Measurements from ENCODE around the gene CIZ1.

The CIZ1 gene

DNA sequence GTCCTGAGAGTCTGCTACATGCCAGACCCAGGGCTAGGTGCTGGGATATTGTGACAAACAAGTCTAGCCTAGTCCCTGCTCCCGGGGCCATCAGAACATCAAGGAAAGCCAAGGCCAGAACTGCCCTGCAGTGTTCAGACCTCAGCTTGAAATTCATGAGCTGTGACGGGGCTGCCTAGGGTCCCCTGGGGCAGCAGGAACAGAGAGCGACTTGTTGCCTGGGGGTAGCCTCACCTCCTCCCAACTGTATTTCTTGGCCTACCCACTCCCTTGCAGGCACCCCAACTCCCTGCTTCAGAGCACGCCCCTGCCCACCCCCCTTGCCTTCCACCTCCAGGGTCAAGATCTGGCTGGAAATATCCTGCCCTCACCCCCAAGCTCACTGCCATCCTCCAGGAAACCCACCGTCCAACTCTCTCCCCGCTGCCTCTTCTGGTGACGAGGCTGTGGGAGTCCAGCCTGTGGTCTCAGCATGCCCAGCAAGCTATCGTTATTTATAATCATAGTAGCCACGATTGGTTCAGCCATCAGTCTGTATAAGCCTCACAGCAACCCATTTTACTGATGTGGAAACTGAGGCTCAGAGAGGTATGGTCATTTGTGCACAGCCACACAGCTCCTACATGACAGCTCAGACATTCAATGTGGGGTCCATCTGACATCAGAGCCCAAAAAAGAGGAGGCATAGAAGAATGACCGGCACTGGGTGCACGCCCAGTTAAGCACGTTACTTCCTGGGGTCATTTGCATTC is 22.6 kb upstream of the CIZ1 start:
- no peak for DNase-seq

DNA sequence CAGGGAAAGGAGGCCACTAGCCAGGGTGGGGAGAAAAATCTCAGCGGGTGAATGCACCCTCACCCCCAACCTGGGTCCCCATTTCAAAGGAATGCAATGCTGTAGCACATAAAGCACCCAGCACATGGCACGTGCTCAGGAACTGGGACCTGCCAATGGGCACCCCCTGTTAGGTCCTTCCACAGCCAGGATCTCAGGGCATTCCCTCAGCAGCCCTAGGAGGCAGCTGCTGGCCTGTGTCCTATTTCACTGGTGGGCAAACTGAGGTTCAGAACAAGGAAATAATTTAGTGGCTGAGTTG is 20.6 kb upstream of the CIZ1 start:
- no peak for DNase-seq

DNA sequence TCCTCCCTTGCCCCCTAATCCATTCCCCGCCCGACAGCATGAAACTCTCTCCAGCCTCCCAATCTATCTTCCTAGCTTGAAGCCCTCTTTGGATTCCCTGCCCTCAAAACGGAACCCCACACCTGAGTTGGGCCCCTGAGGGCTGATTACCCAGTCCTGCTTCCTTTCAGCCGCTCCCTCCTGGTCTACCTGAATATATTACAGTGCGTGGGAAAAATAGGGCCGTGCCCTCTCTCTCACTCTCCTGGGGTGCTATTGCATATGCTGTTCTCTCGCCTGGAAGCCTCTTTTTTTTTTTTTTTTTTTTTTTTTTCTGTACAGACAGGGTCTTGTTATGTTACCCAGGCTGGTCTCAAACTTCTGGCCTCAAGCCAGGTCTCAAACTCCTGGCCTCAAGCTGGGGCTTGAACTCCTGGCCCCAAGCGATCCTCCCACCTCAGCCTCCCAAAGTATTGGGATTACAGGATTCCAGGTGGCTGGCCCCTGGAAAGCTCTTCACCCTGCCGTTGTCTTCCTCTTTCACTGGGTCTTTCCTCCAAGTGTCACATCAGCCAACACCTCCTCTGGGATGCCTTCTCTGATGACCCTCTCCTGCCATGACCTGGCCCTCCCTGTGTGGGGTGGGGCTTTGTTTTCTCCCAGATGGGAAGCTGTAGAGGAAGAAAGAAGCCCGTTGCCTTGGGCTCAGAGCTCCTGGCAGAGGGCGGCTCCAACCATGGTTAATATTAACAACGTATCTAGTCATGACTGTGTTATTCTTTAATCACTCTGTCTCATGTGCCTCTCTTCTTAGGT is 20.0 kb upstream of the CIZ1 start:
- DNase-seq = no peak

DNA sequence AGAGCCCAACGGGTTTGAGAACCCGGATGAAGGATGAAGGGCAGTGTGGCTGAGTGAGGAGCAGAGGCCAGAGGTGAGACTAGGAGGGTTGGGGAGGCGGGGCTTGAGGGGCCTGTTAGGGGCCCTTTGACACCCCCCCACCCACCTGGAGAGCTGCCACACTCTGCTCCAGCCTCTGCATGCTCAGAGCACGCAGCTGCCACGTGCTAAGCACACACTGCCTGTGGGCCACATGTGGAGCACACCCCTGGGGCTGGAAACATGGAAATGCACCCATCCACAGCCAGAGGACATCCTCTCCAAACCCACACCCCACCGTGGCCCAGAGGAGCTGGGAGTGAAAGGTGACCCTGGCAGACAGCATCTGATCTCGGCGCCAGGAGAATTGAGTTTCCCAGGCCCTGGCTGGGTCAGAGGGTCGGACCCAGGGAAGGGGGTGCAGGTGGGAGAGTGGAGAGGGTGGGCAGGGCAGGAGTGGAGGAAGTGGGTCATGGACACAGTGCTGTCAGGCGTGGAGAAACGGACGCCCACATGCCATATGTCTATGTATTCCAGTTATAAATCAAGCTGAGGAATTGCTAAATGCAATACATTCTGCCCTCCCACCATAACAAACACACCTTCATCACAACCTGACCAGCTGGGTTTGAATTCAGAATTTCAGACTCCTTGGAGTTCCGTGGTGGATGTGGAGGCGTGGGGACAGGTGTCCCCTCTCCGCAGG is 17.7 kb upstream of the CIZ1 start:
- no peak for DNase-seq

DNA sequence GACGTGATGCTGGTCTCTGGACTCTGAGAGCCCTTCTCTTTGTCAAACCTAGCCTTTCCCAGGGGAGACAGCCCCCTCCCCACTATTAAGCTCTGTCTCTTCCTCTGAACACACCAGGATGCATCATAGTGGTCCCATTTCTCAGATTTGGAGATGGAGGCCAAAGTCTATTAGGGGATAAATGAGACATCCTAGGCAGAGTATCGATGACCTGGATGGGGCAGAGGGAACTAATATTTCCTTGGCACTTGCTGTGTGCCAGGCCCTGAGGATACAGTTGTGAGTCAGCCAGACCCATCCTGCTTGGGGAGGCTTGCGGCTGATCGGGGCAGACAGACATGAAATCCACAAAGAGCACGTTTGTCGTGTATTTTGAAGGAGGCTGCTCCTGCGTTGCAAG is 17.0 kb upstream of the CIZ1 start:
- no peak for DNase-seq

DNA sequence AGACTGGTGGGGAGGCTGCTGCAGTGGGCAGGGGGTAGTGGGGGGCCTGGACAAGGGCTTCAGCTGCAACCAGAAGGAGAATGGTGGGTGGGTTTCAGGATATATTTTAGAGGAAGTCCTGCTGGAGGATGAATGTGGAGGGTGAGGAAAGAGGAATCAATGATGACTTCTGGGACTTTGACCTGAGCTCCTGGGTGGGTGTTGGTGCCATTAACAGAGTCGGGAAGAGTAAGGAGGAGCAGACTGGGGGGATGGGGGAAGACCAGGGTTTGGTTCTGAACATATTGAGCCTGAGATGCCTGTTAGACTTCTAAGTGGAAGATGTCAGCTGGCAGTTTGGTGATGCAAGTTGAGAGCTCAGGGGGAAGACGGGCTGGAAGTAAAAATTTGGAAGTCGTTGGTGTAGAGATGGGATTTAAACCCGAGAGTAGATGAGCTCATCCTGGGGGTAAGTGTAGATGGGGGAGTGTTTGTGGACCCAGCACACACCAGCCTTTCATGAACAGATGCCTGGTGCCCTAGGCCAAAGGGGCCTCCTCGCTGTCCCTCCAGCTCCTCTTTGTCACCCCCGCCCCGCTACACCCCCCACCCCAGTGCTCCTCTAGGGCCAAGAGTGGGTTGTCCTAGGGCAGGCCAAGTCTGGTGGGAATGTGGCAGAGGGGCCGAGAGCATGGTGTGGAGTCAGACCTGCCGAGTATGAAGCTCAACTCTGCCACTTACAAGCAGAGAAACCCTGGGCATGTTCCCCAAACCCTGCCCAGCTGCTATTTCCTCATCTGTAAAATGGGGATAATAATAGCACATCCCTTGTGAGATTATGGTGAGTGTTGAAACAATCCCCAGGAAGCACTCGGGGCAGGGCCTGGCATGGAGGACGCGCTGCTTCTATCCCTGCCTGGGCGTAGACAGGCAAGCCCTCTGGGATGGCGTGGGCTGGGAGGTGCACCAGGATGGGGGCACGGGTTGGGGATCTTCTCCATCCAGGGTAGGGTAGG is 15.8 kb upstream of the CIZ1 start:
- DNase-seq = no peak

DNA sequence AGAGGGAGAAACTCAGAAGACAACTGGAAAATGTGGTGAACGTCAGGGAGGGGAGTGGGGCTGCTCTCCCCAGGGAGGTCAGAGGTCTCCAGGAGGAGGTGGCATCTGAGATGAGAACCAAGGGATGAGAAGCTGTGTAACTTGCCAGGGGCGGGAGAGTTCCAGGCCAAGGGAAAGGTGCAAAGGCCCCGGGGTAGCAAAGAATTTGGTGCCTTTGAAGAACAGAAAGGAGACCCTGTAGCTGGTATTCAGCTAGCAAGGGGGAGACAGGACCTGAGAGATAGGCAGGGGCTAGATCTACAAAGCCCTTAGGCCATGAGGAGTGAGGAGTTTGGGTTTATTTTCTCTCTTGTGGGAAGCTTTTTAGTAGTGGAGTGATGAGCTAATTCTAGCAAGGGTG is 15.1 kb upstream of the CIZ1 start:
- DNase-seq = no peak

DNA sequence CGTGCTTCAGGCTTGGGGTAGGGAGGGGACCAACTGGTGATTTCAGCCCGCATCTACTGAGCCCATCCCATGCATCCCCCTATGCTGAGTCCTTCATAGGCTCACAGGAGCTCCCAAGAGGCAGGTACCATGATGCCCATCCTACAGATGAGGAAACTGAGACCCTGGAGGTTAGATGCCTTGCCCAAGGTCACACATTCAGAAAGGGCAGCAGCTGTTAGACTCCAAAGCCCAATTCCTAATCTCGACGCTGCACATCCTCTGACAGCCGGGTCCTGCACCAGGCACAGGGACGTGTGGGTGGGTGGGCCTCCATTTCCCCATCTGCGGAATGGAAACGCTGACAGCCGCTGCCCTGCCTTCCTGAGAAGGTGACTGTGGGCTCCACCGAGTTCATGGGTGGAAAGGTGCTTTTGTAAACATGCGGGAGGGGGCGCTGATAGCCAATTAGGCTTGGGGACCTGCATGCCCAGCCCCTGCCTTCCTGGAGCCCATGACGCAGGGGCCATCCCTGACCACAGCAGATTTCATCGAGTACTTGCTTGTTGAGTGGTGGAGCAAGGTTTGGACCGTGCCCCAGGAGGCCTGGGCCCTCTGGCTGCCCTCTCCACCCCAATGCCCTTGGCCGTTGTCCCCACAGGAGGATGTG is 14.0 kb upstream of the CIZ1 start:
- no peak for DNase-seq

DNA sequence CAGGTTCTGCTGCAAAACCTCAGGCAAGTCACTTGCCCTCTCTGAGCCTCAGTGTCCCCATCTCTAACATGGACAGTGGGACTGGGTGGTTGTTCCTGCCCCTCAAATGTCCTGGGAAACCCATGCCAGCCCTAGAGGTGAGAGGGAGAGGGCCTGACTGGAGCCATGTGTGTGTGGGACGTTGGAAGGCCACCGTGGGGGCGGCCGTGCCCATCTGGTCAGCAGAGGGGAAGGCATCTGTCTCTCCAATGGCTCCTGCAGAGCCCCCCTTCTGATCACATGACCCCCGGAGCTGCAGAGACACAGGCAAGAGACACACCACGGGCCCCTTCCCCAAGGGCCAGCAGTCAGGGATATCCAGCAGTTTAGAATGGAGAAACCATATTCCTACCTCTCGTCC is 13.5 kb upstream of the CIZ1 start:
- DNase-seq = no peak

DNA sequence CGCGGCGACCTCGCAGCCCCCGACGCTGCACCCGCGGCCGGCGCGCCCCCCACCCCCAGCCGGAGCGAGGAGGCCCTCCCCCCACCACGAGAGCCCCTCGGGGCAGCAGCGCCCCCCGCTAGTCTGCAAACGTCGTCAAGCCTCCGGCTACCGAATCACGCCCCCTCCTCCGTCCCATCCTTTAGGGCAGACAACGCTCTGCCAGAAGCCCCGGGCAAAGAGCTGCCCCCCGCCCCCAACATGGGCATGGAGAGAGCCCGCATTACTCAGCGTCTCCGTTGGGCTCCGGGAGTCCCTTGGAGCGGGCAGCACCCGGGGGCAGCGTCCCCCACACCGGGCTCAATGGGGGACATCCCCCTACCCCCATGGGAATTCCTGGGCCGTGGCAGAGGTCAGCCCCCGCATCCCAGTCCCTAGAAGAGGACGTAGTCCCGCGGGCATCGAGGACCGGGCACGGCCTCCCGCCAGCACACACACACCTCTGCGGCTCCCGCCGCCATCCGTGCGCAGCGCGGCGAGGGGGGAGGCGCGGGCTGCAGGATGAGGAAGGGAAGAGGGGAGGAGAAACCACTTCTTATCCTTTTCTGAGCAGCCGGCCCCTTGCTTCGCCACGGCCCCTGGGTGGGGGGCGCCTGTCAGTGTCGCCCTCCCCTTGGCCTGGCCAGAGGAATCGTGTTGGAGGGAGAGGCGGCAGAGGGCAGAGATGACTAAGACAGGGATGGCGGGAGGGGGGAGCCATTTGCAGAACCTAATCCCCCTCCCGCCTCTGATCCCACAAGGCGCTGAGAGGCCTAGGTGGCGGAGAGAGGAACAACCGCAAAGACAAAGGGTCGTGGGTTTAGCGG is 12.6 kb upstream of the CIZ1 start:
- no peak for DNase-seq

DNA sequence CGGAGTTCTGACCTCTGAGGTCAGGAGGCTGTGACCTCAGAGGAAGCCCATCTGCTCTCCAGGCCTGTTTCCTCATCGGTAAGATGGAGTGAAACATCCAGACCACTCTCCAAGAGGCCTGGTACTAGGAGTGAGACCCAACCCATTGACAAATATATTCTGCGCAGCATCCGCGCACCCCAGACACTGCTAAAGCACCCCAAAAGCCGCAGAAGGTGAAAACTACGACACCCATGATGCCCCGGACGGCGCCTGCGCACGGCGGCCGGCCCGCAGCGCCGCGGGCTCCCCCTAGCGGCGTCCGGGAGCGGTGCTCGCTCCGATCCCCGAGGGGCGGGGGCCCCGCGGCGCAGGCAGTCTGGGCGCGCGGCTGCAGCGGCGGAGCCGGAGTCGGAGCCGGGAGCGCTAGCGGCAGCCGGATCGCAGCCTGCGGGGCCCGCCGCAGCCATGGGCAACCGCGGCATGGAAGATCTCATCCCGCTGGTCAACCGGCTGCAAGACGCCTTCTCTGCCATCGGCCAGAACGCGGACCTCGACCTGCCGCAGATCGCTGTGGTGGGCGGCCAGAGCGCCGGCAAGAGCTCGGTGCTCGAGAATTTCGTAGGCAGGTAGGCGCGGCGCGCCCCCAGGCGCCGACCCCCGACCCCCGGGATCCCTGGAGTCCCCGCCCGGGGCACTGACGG is 11.8 kb upstream of the CIZ1 start, which contains the start of gene DNM1:
Gene DNM1 (plus strand): TSS at position 356 of the 683 bp plus-strand sequence. CDS start 92 bp downstream, at position 448.
- peak; percentile 61 for DNase-seq

DNA sequence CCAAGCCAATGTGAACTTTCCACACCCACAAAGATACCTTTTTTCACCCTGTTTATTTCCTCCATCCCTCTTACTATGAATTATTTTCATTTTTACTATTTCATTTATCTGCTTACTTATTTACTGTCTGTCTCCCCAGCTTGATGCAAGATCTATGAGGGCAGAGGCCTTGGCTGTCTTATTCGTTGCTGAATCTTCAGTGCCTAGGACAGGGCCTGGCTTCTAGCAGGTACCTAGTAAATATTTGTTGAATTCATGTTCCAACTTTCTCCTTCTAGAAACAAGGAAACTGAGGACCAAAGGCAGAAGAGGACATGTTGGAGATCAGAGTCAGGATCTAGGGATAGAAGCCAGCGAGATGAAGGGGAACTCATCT is 11.3 kb upstream of the CIZ1 start:
- no peak for DNase-seq

DNA sequence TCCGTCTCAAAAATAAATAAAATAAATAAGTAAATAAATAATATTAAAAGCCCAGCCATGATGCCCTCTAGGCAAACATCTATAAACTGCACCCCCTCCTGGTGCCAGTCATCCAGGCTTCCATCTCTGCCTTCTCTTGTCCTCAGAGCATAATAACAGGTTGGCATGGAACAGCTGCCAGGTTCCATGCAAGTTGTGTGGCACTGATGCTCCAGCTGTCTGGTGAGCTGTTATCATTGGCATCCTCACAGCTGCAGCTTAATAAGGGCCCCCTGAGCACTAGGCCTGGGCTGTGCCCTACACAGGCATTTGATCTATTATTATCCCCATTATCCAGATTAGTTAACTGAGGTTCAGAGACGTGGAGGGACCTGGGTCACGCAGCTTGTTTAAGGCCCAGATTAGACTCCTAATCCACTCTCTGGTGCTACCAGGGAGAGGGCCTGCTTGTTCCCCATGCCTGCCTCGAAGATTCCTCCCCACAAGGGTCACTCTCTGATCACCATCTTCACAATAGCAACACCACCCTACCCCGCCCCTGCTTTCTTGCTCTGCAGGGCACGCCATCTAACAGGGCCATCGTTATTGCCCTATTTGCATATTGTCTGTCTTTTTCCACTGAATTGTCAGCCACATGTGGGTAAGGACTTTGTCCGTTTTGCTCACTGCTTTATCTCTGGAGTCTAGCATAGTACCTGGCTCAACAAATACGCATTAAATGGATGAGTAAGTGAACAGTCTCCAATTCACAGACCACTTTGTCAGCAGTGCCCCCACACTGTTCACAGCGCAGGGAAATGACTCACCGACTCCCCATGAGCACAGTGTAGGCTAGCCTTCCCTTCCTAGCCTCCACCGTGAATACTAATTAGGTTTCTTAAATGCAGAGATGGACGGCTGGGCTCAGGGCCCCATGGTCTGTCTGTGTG is 10.3 kb upstream of the CIZ1 start:
- no peak for DNase-seq

DNA sequence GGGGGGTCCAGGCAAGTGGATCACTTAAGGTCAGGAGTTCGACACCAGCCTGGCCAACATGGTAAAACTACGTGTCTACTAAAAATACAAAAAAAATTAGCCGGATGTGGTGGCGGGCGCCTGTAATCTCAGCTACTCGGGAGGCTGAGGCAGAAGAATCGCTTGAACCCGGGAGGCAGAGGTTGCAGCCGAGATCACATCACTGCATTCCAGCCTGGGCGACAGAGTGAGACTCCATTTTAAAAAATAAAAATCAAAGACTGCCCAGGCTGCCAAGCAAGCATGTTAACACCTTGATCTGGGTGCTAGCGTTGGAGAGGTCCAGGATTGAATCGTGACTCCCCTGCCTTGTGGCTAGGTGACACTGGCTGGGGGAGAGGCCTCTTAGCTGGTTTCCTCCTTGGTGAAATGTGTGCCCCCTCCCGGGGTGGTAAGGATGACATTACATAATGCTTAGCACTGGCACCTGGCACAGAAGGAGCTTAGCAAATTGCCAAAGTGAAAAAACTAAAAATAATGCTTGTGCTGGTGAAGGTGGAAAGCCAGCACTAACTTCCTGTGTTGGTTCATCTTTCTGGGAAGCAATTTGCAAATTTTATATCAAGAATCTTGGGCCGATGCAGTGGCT is 2.2 kb upstream of the CIZ1 start:
- DNase-seq = no peak

DNA sequence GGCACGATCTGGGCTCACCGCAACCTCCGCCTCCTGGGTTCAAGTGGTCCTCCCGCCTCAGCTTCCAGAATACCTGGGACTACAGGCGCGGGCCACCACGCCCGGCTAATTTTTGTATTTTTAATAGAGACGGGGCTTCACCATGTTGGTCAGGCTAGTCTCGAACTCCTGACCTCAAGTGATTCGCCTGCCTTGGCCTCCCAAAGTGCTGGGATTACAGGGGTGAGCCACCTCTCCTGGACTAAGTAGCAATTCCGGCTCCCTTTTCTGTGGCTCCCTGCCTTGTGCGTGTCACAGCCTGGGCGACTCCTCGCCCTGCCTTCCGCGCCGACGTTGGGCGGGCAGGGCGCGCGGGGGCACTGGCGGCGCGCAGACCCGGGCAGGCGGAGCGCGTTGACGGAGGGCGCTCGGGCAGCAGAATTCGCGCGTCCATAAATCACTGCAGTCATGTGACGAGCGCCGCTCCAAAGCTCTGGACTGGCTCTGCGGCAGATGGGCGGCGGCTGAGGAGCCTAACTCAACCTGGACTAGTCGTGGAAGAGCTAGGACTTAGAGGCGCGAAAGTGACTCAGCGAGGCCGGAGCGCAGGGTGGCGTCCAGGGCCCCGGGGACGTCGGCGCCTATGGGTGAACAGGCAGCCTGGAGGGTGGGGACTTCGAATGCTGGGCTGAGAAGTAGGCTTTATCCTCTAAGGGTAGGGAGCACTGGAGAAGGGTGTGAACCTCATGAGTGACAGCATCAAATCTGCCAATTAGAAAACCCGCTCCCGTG is 1.4 kb upstream of the CIZ1 start:
- DNase-seq = no peak

DNA sequence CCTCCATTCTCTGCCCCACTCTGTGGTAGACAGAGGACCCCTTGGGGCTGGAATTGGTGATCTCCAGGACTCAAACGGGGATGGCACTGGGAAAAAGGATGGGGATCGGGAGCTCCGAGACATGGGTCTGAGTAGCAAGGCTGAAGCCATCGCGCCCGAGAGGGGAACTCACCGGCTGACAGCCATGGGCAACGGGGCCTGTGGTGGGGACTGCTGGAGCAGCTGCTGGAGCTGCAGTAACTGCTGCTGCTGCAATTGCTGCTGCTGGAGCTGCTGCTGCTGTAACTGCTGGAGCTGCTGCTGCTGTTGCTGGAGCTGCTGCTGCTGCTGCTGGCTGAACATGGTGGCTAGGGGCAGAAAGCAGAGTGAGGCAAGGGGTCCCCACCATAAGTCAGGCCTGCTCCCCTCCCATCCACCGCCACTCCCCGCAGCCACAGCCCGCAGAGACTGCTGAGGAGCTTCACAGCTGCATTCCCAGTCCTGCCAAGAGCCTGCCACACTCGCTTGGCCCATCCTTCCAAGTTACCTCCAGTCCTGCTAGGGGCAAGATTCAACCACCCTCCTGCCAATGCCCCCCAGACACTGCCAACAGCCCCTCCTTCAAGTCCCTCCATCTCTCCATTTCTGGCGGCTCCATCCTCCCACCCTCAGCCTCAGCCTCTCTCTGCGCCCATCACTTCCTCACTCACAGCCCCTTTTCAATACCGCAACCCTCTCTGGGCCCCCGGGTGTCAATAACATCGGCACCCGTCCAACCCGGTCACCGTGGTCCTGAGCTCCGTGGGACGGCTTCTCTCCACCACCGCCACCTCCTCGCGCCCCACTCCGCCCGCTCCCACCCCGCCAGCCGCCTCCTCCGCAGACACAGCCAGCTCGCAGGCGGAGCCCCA is 611 bp downstream of the CIZ1 start:
- DNase-seq = no peak

DNA sequence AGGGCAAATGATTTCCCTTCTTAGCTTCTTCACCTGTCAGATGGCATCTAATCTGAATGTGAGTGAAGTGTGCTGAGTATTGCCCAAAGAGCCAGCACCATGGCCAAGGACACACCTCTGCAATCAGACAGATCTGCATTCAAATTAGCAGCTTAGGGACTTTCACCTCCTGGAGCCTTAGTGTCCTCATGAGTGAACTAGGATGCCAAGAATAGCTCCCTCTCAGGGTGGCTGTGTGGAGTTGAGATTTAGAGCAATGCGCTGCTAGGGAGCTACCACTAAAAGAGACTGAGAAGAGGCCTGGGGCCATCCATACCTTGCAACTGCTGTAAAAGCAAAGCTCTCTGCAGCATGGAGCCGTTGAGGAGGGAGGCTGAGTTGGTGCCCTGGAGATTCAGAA is 1.4 kb downstream of the CIZ1 start:
- no peak for DNase-seq
